SK-MEL-5 (cell line): ENCODE measurements around the gene KIAA1671. TPM values are rescaled to one million over a fixed set of nuclear protein-coding genes. Genes with fewer than 3 reads are reported as not detected.

Source experiments
- DNase-seq: peaks from one replicate; pipeline ENCODE4 v3.0.0-alpha.2; 2016; ENCODE audit warnings: low read depth, low spot score
- in situ Hi-C: cut with HindIII; loops from 2 replicates; pipeline ENCODE4 v1.10.0; 2016; ENCODE audit warnings: low sequenced_read_pairs, high pct_unique_total_duplicates, low pct_unique_long_range_greater_than_20kb
- total RNA-seq: library from RNA; depleted of rRNA; stranded (reverse); fragments of >200 nt; shearing (Covaris generic); gene quantifications from 2 replicates; pipeline ENCODE4 v1.2.3, GENCODE V29; 2014

Gene KIAA1671
- total RNA-seq, 1 experiment from 2014 or later = 3.0 TPM

DNA sequence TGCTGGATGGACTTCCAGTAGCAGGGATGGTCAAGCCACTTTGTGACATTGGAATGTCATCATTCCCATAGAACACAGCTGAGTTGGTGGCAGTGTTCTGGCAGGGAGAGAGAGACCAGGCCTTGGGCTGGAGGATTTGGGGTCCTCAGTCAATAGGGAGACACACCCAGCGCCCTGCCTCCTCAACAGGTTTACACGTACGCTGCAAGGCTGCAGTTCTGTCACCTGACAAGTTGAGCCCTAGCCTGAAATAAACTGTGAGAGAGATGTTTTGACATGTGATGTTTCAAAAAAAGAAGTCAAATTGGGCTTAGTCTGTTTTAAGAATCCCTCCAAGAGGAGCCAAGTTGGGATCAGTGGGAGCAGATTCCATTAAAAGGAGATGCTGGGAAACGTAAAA is 204.2 kb downstream of the KIAA1671 start:
- in situ Hi-C loops = no loop called here

DNA sequence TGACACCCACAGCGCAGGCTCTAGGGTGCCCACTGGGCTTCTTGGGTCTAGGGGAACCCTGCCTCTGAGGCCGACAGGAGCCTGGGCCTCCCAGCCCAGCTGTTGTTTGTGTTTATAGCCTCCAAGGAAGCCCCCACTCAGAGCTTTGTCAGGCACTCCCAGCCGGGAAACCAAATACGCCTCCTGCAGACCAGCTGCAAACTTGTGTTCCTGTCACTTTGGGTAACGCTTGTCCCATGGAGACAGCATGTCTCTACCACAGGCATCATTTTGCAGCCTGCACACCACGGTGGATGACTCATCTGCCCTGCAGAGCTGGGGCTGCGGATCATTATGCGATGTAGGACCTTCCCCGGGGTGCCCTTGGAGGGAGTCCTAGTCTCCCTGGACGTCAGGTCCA is 206.5 kb downstream of the KIAA1671 start:
- in situ Hi-C loops = no loop called here
- DNase-seq = no peak

More for the DNA sequence above, 204.2 kb downstream of the KIAA1671 start:
- DNase-seq = no peak

DNA sequence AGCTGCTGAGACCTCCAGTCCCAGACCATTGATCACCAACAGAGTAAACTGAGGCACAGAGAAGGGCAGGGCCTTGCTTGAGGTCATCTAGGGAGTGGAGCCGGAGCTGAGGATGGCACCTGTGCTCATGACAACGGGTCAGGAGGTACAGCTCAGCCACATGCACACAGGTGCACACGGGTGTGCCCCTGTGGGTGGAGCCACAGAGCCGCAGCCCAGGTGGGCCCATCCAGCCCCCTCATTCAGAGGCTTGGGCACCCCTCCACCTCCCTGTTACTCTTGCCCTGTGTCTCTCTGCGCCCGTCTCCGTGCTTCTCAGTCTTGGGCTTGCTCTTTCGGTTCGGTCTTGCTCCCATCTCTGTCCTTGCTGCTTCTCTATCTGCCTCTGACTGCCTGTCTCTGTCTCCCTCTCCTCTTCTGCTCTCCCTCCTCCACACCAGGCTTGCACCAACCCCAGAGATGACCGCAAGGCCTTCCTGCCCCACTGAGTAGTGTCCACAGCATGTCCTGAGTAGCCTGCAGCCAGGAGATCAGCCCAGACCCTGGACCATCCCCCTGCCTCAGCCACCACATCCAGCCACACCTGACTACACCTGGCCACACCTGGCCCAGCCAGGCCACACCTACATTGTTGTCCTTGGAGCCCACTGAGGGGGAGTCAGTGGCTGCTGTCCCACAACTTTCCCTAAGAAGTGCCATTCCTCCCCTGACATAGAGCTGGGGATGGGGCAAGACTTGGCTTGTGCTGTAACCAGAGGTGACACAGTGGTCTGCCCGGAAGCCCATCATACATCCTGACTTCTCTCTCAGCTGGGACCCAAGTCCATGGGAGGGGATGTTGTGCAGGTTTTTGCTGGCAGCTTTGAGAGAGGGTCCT is 207.8 kb downstream of the KIAA1671 start:
- in situ Hi-C loops = no loop called here
- no peak for DNase-seq

DNA sequence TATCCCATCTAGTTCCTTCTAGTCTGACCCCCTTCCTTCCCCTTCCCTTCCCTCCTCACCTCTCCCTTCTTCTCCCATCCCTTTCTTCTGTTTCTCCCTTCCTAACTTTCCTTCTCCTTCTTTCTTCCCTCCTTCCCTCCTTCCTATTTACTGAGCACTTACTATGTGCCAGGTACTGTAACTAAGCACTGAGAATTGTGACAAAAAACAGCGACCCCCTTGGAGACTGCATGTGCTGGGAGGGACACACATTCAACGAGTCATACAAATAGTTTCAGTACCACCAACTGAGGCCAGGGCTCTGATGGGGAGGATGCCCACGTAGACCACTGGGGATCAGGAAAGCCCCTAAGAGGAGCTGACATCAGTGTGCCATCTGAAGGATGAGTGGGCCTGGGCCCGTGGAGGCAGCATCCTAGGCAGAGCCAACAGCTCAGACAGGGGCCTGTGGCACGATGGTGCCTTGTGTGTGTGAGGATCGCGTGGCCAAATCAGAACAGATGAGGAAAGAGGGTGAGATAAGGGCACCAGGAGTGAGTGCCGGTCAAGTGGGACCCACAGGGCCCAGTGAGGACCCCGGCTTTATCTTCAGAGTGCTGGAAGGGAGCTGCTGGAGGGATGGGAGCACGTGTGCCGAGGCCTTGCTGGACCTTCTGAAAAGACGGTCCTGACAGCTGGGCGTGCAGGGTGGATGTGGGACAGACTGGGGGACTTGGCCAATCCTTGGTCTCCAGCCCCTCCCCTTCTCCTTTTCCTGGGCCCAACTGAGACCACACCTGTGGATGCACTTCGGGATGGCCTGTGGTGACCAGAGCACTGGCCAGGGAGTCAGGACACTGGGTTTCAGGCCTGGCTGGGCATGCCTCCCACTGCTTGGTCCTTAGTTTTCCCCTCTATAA is 208.8 kb downstream of the KIAA1671 start:
- no peak for DNase-seq
- in situ Hi-C loops = no loop called here

DNA sequence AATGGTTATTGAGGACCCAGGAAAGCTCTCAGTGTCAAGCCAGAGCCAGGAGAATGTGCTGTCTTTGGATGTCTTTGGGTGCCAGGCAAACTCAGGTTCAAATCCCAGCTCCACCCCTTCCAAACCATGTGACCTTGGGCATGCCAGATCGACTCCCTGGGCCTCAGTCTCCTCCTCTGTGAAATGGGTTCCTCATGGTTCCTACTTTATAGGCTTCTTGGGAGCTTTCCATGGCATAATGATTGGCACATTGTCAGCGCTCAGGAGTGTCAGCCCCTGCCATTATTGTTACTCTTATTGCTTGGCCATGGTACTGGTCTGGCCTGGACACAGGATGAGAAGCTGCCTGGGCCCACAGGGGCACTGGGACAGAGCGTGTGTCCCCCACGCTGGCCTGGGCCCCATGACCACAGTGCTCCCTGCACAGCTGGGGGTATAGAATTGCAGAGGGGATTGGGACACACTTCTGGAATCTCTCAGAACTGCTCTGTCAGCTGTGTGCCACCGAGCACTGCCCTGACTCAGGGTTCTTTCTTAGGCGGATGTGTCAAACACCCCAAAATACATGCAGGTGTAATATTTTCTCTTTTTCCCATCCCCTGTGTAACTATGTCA is 209.5 kb downstream of the KIAA1671 start:
- in situ Hi-C loops = no loop called here
- no peak for DNase-seq

DNA sequence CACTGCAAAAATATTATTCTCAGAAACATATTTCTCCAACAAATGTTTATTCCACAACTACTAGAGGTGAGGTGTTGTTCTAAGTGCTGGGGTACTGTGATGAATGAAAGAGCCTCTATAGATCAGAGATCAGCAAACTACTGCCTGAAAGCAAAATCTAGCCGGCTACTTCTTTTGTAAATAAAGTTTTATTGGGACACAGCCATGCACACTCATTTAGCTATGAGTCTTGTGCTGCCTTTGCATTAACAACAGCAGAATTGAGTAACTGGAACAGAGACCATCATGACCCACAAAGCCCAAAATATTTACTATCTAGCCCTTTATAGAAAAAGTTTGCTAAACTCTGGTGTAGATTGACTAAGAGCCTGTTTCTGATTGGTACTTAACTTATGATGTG is 210.0 kb downstream of the KIAA1671 start:
- DNase-seq = no peak
- in situ Hi-C loops = no loop called here

DNA sequence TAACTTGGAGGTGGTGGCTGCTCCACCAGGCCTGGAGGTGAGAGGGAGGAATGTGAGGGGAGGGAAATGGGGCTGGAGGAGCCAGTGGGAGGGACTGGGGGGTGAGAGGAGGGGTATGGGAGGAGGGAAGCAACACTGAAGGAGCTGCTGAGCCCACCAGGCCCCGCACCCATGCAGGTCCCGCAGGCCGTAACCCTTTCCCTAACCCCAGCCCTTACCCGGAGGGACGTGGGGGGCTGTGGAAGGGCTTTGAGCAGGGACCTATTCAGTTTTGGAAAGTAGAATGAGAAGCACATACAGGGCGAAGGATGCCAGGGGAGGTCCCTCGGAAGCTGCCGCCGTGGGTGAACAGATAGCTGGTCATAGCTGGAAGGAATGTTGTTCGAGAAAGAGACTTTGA is 213.3 kb downstream of the KIAA1671 start:
- no peak for DNase-seq
- in situ Hi-C loops = no loop called here

DNA sequence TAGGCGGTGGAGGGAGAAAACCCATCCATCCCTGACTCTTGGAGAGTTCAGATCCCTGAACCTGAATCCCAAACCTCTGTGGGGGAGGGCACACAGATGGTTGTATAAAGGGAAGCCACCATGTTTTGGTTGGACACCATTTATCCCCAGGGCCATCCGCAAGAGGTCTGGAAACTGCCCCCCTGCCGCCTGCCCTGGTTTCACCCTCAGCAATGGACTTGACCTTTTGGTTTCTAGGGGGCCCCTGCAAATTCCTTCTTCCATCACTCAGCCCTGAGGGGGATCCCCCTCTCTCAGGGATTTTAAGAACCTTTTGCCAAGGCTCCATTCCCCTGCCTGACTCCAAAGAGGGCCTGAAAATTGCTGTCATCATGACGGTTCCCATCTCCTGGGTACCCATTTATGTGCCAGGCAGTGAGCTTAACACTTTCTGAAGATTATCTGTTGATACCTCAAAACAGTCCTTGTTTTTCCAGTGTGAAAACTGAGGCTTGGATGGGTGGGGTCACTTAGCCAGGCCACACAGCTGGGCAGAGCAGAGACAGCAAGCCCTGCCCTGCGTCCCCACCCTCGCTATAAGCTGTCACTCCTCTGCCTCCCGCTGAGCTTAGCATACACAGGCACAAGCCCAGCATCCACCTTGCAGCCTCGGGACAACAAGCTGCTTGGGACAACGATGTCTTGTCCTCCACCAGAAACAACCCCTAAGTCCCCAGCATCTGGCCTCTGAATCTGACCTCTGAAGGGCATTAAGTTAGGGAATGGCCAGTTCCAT is 213.9 kb downstream of the KIAA1671 start:
- in situ Hi-C loops = no loop called here
- no peak for DNase-seq

DNA sequence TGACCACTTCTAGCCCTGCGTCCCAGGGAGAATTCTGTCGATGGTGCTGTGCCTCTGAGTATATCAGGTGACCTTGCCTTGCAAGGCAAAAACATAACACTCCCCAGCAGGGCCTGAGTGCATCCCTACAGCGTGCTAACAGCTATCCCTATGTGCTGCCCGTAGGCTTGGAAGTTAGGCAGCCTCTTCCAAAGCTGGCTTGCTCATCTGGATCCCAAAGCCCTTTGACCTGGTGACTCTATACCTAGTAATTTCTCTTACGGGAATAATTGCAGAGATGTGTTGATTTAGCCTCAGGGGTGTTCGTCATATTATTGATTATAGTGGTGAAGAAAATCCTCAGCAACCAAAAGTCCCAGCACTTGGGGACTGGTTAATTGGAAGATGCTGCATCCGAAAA is 214.6 kb downstream of the KIAA1671 start:
- DNase-seq = no peak
- in situ Hi-C loops = no loop called here

DNA sequence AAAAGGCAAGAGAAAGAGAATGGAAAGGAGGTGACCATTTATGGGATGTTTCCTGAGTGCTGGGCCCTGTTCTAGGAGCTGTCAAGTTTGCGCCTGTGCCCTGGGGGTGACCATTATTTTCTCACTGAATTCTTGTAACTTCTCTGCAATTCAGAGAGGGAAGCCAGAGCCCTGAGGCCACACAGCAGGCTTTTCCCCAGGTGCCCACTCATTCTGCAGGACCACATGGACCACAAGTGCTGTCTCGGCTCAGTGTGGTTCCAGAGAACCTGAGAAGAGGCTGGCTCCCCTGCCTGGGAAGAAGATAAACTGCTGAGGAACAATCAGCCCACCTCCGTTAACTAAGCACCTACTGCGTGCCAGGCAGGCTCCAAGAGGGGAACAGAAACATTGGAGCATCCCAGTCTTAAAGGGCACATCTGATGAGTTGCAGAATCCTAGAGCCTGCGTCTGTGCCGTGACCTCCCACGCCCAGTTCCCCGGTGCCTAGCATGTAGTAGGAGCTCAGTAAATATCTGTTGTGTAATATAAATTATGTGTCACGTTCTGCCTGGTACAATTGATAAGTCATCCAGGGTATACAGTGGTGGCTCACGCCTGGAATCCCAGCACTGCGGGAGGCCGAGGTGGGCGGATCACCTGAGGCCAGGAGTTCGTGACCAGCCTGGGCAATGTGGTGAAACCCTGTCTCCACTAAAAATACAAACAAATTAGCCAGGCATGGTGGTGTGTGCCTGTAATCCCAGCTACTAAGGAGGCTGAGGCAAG is 215.5 kb downstream of the KIAA1671 start:
- in situ Hi-C loops = no loop called here
- no peak for DNase-seq

DNA sequence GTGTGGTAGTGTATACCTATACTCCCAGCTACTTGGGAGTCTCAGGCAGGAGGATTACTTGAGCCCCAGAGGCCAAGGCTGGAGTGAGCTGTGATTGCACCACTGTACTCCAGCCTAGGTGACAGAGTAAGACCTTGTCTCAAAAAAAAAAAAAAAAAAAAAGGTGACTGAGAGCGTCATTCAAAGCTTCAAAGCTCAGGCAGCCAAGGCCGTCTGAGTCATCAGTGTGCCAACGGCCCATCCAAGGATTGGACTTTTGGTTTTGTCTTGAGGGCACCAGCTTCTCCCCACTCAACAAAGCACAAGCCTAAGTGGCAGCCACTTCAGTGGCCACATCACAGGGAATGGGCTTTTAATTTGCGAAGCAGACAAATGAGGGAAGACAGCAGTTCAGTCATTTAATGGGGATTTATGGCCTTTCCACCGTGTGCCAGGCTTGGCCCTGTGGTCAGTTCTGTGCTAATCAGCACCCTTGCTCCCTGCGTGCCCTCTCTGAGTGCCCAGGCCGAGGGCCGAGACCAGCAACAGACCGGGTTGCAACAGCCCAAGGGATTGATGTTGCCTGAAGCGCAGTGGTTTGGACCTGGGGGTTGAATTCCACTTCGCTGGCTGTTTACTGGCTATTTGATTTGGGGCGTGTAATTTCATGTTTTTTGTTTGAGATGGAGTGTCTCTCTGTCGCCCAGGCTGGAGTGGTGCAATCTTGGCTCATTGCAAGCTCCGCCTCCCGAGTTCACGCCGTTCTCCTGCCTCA is 216.9 kb downstream of the KIAA1671 start:
- no peak for DNase-seq
- in situ Hi-C loops = no loop called here

DNA sequence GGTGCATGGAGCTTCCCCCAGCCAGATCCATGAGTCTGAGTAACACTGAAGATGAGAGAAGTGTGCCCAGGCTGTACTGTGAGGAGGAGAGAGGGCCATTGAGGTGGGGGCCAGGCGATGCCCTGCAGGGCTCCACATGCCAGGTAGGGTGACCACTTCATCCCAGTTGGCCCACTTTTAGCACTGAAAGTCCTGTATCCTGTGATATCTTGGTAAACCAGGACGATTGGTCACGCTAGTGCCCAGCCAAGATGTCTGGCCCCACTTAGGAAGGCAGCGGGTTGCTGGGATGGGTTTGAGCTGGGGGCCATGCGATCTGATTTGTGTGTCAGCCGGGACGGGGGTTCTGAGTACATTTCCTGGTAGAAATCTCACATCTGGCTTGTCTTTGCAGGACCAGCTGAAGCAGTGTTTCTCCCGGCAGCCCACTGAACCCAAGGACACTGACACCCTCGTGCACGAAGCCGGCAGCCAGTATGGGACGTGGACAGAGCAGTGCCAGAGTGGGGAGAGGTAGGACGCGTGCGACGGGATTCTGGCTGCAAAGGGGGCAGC is 218.0 kb downstream of the KIAA1671 start:
- in situ Hi-C loops = no loop called here
- no peak for DNase-seq

DNA sequence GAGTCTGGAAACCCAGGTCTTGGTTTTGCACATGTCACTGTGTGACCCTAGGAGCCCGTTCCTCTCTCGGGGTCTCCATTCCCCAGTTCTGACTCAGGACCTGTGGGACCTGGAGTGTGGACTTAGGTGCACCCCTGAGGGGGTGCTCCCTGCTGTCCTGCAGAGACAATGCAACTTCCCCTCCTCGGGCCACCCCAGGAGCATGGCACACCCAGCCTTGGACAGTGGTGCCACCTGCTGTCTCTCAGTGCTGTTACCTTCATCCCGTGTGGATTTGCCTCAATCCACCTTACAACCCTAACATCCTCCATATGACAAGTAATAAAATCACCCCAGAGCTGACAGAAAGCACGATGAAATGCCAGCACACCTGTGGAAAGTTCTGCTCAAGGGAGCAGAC is 219.6 kb downstream of the KIAA1671 start:
- in situ Hi-C loops = no loop called here
- DNase-seq = peak; percentile 35

DNA sequence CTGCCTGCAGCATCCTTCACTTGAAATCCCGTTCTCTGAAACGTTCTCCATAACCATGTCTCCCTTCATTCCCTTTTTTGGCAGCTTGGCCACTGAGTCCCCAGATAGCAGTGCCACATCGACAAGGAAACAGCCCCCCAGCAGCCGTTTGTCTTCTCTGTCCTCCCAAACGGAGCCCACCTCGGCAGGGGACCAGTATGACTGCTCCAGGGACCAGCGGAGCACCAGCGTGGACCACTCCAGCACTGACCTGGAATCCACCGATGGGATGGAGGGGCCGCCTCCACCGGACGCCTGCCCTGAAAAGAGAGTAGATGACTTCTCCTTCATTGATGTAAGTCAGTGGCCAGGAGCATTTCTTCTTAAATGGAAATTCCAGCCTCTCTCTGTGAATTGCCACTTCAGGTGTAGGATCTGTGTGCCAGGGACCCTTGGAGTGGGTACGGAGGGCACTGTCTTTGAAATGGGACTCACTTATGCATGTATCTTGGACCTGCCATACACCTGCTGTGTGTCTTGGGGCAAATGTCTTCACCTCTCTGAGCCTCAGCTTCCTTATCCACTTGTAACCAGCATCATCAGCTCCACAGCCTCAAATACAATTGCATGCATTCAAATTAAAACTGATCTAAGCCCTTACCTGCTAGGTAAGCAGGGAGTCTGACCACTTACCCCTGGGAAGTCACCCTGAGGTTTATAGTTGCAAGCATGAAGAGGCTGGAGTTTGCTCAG is 221.8 kb downstream of the KIAA1671 start:
- DNase-seq = no peak
- in situ Hi-C loops = no loop called here

DNA sequence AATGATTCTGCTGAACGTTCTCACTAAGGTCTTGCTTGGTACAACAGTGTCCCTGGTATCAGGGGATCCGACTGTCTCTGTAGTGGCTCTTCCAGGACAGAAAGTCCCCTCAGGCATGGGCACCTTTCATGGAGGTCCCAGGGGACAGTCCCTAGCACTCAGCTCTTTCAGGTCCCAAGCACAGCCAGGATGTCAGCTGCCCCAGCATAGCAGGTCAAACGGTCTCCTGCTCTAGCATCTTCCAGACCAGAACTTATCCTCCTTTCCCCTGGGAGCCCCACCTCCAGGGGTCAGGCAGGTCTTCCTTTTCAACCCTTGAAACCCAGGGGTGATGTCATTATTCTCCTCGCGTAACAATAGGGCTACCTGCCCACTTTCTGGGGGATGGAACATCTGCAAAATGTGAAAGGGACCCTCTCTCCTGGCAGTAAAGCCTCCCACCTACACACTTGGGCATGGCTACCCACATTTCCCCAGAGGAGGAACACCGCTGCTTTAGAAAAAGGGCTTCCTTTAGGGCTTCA is 222.4 kb downstream of the KIAA1671 start:
- DNase-seq = no peak

More for the DNA sequence above, 222.4 kb downstream of the KIAA1671 start:
- in situ Hi-C loops = no loop called here
